Measurements from ENCODE around the gene CCDC149.

GRCh38 chr4:24956763-24957162, 43.9 kb upstream of the CCDC149 start:
- TF ChIP-seq, protein P1, sequence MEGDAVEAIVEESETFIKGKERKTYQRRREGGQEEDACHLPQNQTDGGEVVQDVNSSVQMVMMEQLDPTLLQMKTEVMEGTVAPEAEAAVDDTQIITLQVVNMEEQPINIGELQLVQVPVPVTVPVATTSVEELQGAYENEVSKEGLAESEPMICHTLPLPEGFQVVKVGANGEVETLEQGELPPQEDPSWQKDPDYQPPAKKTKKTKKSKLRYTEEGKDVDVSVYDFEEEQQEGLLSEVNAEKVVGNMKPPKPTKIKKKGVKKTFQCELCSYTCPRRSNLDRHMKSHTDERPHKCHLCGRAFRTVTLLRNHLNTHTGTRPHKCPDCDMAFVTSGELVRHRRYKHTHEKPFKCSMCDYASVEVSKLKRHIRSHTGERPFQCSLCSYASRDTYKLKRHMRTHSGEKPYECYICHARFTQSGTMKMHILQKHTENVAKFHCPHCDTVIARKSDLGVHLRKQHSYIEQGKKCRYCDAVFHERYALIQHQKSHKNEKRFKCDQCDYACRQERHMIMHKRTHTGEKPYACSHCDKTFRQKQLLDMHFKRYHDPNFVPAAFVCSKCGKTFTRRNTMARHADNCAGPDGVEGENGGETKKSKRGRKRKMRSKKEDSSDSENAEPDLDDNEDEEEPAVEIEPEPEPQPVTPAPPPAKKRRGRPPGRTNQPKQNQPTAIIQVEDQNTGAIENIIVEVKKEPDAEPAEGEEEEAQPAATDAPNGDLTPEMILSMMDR (IDR thresholded peaks at IDR 0.05; ENCODE audit: borderline replicate concordance, extremely low read depth, low read length, poor library complexity, severe bottlenecking): no peak
- TF ChIP-seq EZH2 (IDR thresholded peaks at IDR 0.05; ENCODE audit: borderline replicate concordance, low read depth, low read length, severe bottlenecking): no peak

Data from DND-41 (cell line).